ENCODE data around the gene UNC93A.
"Not testable (repeated sequence)": the region's sequence is repeated elsewhere in the genome, so short reads cannot be mapped to it uniquely, and the experiment has no call there.

The UNC93A gene

DNA sequence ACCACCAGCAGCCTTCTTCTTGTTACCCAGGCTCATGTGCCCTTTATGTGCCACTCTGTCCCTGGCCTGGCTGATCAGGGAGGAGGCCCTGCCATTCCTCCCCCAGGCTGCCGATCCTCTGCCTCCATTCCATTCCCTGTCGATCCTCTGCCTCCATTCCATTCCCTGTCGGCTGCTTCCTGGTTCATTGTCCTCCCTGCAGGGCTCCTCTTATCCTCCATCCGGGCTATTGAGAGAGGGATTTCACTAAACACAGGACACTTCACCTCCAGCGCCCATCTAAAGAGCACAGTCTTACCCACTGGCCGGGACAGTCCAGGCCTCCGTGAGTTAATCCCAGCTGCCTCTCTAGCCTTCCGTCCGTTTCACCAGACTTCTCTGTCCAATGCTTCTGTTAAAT is 26.1 kb downstream of the UNC93A start:
- DNase-seq: no peak

DNA sequence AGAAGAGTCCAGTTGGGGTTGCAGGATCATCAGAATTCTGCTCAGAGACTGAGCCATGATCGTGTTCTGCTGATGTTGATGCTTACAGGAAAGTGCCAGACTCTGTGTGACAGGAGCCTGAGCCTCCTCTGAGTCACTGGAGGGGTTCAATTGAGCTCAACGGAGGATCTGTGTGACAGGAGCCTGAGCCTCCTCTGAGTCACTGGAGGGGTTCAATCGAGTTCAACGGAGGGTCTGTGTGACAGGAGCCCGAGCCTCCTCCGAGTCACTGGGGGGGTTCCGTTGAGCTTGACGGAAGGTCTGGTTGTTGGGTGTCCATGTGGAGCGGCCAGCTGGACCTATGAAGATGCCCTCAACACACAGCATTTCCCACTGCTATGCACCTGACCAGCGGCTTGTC is 27.2 kb downstream of the UNC93A start:
- not testable (repeated sequence) for DNase-seq

DNA sequence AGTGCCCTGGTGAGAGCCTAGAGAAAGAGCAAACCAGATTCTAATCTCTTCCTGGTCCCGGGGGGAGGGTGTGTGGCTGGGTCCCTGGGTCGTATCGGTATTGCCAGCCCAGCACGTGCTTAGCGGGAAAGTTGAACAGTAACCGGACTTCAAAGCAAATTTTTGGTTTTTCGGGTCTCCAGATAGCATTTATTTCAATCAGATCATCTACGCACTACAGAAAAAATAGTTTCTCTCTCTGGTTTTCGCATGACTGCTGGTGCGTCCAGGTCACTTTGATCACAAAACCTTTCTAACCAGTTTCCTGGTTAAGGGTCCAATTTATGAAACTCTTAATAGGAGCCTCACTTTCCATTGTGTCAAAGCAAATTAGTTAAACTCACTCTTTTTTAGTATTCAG is 27.7 kb downstream of the UNC93A start:
- DNase-seq: not testable (repeated sequence)

DNA sequence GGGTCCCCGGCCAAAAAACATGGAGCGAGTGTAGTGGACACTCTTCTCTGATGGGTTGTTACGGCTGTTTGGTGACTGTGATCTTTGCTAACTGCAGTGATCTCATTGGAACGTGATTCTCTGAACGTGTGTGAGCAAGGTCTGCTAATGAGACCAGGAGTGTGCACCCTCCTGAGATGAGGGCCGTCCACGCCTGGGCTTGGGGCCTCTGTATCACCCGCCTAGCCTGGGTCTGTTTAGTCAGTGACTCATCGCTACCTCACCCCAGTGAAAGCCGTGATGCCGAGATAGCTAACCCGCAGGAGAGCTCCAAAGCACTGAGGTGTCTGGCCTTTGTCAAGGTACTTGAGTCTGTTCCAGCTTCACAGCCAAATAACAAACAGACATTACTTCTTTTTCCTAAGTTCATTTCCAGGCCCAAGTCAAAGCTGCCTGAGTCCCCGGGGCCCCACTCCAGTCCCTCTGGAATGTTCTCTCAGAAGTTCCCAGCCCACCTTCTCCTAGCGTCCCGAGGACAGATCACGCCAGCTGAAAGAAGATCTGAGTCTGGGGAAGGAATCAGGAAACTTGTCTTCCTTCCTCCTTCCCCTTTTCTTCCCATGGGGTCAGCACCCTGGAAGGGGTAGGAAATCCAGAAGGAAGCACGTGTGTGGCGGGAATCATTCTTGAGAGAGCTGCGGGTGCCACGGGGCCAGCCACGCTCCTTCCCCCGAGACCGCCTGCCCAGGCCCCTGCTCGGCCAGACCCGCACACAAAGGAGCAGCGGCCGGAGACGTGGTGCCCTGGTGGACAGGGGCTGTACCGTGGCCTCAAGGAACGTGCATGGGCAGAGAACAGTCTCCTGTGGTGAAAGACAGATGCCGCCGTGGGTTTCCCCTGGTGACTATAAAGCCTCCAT is 29.0 kb downstream of the UNC93A start:
- DNase-seq: not testable (repeated sequence)

DNA sequence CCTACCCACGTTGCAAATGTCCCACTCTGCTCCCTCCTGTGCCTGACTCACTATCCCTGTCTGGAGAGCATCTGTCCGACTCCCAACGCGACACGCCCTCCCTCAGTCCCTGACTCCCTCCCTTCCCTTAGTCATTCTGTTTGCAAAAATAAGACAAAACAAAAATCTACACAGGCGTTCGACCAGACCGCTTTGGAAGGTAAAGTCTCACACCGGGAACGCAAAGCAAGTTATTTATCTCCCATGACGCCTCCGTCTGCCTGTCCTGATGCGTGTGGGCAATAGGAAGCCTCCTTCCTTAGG is 29.6 kb downstream of the UNC93A start:
- DNase-seq: not testable (repeated sequence)

DNA sequence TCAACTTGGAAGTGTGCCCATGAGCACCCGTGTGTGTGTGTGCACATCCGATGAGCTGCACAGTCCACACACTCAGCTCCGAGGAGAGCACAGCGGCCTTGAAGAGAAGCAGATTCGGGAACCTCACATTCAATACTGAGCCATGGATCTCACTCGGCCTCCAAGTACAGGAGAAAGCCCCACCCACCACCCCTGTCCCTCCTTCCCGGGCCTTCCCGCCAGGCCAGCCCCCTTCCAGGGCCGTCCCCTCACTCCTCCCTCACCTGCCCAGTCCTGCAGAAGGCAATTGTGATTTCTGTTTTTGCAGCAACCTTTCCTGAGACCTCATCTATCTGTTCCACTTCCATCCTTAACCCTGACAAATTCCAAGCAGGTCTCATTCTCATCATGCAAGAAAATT is 30.1 kb downstream of the UNC93A start:
- not testable (repeated sequence) for DNase-seq

DNA sequence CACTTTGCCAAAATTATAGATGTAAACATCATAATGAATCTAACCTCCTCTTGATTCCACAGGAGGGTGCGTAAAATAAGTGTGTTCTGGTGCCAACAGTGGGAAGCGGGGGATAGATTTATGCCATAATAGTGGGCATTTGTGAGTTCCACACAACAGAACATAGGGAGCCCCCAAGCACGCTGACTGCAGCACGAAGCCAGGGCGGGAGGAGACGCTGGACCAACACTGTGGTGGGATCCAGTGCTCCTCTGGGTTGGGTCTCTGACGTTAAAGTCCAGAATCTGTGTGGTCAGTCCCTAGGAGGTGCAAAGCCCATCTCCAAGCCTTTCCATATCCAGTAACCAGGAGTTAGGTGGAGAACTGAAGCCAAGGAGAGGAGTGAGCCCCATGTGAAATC is 32.0 kb downstream of the UNC93A start:
- DNase-seq: no peak

DNA sequence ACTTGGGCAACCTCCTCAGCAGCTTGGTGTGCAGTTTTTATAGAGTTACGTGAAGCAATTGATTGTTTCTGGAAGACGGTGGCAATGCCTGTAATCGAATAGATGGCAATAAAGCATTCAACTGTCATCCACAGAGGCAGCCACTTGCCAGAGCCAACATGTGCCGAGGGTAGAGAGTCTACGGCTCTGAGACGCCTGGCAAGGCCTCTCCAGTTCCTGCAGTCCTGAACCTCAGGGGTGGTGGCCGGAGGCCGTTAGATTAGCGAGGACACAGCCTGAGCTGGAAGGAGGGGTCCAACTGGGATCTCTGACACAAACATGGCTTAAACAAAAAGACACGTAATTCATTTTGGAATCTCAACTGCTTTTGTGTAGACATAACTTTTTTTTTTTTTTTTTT is 33.0 kb downstream of the UNC93A start:
- no peak for DNase-seq

DNA sequence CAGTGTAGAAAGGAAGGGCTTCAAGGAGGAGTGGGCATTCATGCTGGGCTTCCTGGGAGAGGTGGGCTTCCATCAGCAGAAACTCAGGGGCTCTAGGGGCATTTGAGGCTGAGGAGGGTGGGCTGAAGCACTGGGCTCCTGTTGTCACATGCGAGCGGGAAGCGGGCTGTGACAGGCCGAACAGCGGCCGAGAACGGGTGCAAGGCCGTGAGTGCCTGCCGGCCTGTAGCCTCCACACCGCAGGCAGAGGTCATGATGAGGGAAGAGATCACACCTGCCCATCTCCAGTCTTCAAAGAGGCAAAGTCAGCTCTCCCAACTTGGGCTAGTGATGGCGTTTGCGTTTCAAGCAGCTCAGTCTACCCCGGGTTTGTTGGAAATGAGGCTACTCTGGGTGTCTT is 34.7 kb downstream of the UNC93A start:
- no peak for DNase-seq

DNA sequence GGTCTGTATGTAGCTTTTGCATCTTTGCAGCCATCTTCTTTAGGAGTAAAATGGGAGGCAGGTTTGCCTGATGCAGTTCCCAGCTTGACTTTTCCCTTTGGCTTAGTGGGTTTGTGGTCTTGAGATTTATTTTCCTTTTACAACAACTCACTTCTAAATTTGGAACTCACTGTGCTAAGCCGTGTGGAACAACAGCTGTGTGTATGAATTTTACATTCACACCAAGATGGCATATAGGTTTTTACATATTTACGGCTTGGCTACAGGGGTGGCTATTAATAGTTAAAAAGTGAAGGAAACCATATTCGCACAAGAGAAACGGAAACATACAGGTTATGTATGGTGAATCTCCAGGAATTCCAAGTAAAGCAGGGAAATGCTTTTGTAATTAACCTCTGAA is 36.3 kb downstream of the UNC93A start:
- no peak for DNase-seq

DNA sequence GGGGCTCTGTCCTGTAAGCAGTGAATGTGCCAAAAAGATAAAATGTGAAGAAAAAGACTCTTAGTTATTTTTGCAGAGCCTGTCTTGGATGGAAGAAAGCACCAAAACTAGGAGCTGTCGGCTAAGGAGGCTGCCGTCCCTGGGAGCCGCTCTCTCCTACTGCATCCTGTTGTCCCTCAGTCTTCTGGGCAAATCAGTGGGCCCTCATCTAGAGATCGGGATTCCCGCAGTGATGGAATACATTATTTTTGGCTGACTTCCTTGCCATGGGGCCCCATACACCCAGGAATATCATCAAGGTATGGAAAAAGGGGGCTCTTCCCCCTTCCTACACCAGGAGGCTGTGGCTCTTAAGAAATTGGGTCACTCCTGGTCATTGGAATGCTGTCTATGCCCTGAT is 37.0 kb downstream of the UNC93A start:
- DNase-seq: no peak

DNA sequence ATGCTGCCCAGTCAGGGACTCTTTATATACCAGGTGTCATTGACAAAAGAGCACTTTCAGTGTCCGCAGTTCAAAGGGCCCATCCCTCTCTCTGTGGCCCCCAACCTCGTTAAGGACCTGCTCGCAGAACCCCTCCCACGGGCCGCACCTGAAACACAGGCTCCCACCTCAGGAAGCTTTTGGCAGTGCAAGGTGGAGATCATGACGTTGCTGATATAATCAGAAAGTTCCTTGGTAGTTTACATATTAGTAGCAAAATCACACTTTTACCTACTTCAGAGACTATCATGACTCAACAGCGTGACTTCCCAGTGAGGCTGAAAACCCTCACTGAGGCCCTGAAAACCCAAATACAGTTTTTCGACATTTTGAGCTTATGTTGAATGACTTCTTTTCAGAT is 37.9 kb downstream of the UNC93A start:
- no peak for DNase-seq

DNA sequence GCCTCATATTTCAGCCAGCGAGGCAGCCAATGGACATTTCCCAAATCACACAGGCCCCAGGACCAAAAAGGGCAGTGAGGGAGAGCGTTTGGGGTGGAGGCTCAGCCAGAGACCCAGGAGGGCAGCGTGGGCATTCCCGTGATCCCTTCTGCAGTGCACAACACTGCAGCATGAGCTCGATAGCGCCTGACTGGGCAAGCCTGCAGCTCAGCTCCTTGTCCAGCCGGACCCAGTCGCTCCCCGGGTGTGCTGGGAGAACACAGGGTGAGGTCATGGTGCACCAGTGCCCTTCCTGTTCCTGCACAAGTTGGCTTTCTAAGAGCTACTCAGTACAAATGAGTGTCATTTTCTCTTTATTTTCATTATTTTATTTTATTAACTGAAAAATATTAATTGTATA is 39.6 kb downstream of the UNC93A start:
- no peak for DNase-seq

DNA sequence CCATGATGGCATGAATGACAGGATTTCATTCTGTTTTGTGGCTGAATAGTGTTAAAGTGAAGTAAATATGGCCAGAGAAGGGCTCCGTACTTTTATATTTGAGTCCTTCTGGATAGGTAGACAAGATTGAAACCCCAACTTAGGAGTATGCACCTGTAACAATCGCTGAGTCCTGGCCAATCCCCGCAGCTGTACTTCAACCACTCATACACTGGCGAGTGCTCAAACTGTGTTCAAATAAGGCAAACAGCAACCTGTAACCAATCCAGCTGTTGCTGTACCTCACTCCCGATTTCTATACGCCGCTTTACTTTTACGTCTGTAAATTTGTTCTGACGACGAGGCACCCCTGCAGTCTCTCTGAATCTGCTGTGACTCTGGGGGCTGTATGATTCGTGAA is 40.5 kb downstream of the UNC93A start:
- no peak for DNase-seq

DNA sequence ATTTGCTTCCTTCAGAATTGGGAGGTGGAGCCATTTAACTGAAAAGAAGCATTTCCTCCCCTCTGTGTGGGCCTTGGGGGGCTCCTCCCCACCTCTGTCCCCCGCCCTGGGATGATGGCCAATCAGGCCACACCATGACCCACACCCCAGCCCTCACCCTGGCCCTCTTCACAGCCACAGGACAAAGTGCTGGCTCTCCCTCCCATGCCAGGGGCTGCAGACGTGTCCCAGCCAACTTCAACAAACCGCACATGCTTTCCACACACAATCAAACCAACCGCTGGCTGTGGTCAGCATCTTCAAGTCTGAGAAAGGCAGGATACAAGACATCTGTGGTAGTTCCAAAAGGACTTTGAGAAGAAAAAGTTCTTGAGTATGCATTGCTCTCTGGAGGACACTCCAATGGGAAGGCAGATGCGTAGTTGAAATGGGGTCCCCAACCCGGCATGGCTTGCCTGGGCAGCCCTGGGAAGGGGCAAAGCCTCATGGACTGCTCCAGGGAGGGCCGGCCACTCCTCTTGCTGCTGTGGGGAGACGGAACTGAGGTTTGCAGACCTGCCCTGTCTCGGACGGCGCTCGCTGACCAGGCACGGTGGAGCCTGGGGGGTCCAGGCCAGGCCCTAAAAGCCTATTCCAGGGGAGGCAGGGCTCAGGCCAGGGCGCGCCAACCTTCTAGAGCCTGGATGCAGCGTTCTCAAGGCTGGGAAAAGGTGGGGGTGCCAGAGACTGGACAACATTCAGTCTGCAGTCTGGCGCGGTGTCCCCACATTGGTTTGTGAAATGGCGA is 45.9 kb downstream of the UNC93A start:
- no peak for DNase-seq

DNA sequence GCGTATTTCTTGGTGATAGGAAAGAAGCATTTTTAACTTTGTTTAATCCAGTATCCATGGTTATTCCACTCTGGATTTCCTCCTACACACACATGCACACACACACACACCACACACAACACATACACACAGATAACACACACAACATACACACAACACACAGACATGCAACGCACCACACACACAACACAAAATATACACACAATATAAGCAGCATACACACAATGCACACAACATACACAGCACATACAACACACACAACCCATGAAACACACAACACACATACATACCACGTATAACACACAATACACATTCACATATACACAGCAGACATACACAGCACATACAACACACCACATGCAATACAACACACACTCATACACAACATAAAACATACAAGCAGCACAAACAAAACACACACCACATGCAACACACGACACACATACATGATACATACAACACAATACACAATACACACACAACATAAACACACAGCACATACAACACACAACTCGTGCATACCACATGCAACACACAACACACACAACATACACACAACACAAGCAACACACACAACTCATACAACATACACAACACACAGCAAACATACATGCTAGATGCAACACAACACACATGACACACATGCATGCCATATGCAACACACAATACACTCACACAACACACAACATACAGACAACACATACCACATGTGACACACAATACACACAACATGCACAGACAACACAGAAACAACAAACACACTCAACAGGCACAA is 46.7 kb downstream of the UNC93A start:
- no peak for DNase-seq

DNA sequence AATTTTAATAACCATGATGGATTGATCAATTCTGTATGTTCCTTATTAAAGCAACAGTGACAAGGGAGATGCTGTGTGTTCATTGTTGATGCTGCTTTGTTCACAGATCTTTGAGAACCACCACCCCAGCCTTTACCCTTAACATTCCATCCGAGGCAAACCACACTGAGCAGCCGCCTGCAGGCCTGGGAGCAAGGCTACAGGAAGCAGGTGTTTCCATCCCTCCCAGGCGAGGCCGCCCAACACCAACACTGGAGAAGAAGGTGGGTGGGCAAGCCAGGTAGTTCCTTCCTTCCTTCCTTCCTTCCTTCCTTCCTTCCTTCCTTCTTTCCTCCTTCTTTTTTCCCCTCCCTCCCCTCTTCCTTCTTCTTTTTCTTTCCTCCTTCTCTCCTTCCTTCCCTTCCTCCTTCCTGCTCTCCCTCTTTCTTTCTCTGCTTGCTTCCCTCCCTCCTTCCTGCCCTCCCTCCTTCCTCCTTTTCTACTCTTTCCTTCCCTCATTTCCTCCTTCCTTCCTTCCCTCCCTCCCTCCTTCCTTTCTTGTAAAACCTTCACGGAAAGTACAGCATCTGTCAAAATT is 47.5 kb downstream of the UNC93A start:
- DNase-seq: no peak

DNA sequence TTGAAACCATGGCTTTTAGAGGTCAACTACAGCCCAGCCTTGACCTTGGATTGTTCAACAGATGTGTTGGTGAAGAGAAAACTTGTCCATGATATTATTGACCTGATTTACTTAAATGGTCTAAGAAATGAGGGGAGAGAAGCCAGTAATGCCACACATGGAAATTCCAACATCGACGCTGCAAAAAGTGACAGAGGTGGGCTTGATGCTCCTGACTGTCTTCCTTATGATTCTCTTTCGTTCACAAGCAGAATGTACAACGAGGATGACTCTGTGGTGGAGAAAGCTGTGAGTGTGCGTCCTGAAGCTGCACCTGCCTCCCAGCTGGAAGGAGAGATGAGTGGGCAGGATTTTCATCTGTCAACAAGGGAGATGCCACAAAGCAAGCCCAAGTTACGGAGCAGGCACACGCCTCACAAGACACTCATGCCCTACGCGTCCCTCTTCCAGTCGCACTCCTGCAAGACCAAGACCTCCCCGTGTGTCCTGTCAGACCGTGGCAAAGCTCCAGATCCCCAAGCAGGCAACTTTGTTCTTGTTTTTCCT is 50.0 kb downstream of the UNC93A start:
- no peak for DNase-seq

DNA sequence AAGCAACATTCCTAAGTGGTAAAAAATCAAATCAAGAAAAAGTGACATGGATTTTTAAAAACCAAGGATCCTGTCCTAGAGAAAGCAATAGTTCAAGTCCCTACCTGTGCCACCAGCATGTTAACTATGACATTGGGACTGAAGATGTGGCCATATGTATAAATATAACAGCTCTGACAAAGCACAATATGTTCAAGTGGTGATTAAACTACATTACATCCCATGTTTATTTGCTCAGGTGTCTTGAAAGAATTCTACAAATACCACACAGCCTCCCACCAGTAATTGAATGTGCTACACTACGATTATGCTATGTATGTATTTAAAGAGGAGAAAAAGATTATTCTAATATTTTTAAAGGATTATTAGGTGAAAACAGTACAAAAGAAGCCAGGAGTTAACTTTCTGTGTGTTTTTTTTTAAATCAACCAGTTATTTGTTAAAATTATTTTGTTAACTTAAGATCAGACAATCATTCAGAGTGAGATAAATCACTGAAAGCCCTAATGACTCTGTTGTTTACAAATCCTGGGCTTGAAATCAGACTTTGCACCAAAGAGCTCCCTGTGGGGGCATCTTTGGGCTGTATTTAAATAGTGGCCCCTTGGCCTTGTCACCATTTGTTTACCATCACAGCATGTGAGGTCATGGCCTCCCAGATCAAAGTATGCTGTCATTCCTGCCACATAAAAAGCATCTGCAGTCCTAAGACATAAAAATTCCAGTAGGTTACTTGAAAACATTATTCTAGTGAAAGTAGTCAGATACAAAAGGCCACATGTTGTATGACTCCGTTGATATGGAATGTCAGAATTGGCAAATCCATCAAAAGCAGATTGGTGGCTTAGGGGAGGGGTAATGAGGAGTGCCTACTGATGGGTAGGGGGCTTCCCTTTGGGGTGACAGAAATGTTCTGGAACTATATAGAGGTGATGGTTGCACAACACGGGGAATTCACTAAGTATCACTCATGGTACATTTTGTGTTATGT is 50.8 kb downstream of the UNC93A start:
- no peak for DNase-seq

DNA sequence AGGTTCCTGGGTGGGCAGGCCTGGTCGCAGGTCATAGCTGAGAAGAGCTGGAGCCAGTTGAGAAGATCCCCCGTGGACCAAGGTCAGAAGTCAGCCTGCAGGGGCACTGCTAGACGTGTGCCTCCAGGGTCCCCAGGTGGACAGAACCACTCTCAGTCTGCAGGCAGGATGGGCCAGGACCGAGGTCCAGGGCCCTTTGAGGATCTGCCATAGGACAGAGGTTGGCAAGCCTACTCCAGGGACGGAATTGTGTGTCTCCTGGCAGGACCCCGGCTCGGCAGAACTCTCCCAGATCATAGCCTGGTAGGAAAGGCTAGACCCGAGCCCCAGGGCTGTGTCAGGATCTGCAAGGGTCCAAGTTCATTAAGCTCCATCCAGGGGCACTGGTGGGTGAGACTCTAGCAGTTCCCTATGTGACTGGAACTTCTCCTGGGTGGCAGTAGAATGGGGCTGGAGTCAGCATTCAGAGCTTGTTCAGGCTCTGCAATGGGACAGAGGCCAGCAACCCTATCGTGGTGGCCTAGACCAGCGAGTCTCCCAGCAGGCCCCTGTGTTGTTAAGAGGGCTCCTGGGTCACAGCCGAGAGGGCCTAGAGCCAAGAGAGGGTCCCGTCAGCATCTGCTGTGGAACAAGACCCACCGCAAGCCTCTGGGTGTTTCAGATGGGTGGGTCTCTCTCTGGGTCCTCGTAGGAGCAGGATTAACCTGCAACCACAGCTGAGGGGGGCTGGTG is 51.9 kb downstream of the UNC93A start:
- no peak for DNase-seq

DNA sequence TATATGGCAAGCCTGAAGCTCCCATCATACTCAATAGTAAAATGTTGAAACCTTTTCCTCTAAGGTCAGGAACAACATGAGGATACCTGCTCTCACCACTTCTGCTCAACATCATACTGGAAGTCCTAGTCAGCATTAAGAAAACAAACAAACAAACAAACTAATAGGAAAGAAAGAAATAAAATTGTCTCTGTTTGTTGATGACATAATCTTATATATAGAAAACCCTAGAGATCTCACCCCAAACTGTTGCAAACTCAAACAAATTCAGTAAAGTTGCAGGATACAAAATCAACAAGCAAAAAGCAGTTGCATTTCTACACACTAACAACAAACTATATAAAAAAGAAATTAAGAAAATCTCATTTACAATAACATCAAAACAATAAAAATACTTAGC is 54.2 kb downstream of the UNC93A start:
- DNase-seq: no peak
